ENCODE measurements around the gene OSBPL3. TPM values are rescaled to one million over a fixed set of nuclear protein-coding genes. Genes with fewer than 3 reads are reported as not detected.

OSBPL3 gene
- total RNA-seq, 1 experiment from 2014 or later: 8.6 TPM

- H2AK5ac ChIP-seq (ENCODE audit: insufficient read length, low read length): no peak overlapping the region
- H4K5ac ChIP-seq (ENCODE audit: insufficient read length, low read depth, low read length): no peak overlapping the region
- H3K4me2 ChIP-seq (ENCODE audit: insufficient read depth, insufficient read length, low read length): no peak overlapping the region
- Mint-ChIP-seq H3K4me3 (no peak overlapping the region), H3K36me3 (ENCODE audit: insufficient read depth in 1 of 3, low read depth in 3 of 3) (no peaks in the 10 kb centered on the region; a peak in 2 of 7 replicates), H3K9me3 (no peaks in the 10 kb centered on the region), H3K27me3 (ENCODE audit: low read depth) (no peaks in the 10 kb centered on the region), H3K4me1 (peaks cover 8 to 12% of the 10 kb centered on the region in 2 experiments), H3K27ac (no peak overlapping the region)
- H3K79me1 ChIP-seq (ENCODE audit: insufficient read depth, low read depth, low read length, poor library complexity, severe bottlenecking): no peaks in the 10 kb centered on the region
- no peak overlapping the region for H3T11ph ChIP-seq (ENCODE audit: low read length)
- no peak overlapping the region for H3K14ac ChIP-seq (ENCODE audit: insufficient read depth, low read length)
- no peaks in the 10 kb centered on the region for H3K23me2 ChIP-seq (ENCODE audit: insufficient read length, low read depth, low read length, poor library complexity, severe bottlenecking)
- no peak overlapping the region for H2BK12ac ChIP-seq (ENCODE audit: insufficient read length, low read depth, low read length)
- no CpG with 5 or more reads among the region's 3 CpGs for WGBS (ENCODE audit: extremely low coverage, insufficient read length, low lambda C conversion rate)
- H2BK5ac ChIP-seq (ENCODE audit: insufficient read length, low read length): no peak overlapping the region
- H3K4ac ChIP-seq (ENCODE audit: low read depth, low read length): no peak overlapping the region
- no peaks in the 10 kb centered on the region for H4K20me1 ChIP-seq (ENCODE audit: control insufficient read depth, insufficient read depth, insufficient read length)
- no peaks in the 10 kb centered on the region for H3K9me3 ChIP-seq (ENCODE audit: control insufficient read depth, low read depth, low read length)
- no peaks in the 10 kb centered on the region for H3K79me2 ChIP-seq (ENCODE audit: insufficient read depth, low read length)
- H3K9ac ChIP-seq (ENCODE audit: extremely low read depth, insufficient read length, low read length): no peak overlapping the region
- H3K4me1 ChIP-seq (ENCODE audit: insufficient read depth, low read length): no peaks in the 10 kb centered on the region
- H3K27ac ChIP-seq (ENCODE audit: insufficient read length, low read depth, low read length): no peak overlapping the region
- H2BK120ac ChIP-seq (ENCODE audit: low read depth, low read length, poor library complexity, severe bottlenecking): no peak overlapping the region
- H4K91ac ChIP-seq (ENCODE audit: insufficient read length, low read depth, low read length): no peak overlapping the region
- H2BK15ac ChIP-seq (ENCODE audit: low read depth, low read length): no peak overlapping the region
- H2BK20ac ChIP-seq (ENCODE audit: low read depth, low read length, poor library complexity, severe bottlenecking): no peak overlapping the region
- H2AFZ ChIP-seq (ENCODE audit: low read length): no peak overlapping the region
- TF ChIP-seq CTCF (conservative IDR thresholded peaks at IDR 0.05): no peak
- DNase-seq: no peak
- H3K27me3 ChIP-seq (ENCODE audit: insufficient read depth, low read length): no peaks in the 10 kb centered on the region
- no peak overlapping the region for H3K18ac ChIP-seq (ENCODE audit: insufficient read length, low read depth, low read length)
- no peak overlapping the region for H4K8ac ChIP-seq (replicated peaks; ENCODE audit: insufficient read length, low read depth, low read length)
- no peak overlapping the region for H3K56ac ChIP-seq (ENCODE audit: insufficient read length, low read depth, low read length)
- H3K23ac ChIP-seq (ENCODE audit: insufficient read length, low read depth, low read length): no peak overlapping the region
Measured at GRCh38 chr7:24824896-24825295, 155.1 kb downstream of the OSBPL3 start.

All from H9 (cell line).